HL-60 (cell line): ENCODE data around the gene LLCFC1.

ENCODE experiments used
- DNase-seq, 2 experiments: peaks; one replicate each; pipeline ENCODE4 v3.0.0-alpha.2; 2010 to 2020; ENCODE audit warnings: low read depth in 1 of 2, low spot score in 1 of 2
- H3K27ac ChIP-seq: fragments of 250-450 bp; sonication (Bioruptor Pico); replicated peaks from 2 replicates; pipeline ENCODE4 v1.5.1; 2020; ENCODE audit warnings: mild to moderate bottlenecking, moderate library complexity
- H3K27me3 ChIP-seq: fragments of 250-450 bp; sonication (Bioruptor Pico); 2 replicates; pipeline ENCODE4 v1.5.1; 2021; ENCODE audit warnings: mild to moderate bottlenecking, moderate library complexity; ENCODE audit not compliant: insufficient read depth, poor library complexity, severe bottlenecking
- H3K4me3 ChIP-seq: replicated peaks from 2 replicates; pipeline ENCODE4 v1.5.1; 2011; ENCODE audit warnings: mild to moderate bottlenecking, control low read depth, low read length; ENCODE audit not compliant: insufficient read depth
- CTCF ChIP-seq: IDR thresholded peaks from one replicate; pipeline ENCODE4 v1.5.1; 2011; ENCODE audit warnings: low read length, control low read depth, inconsistent platforms; ENCODE audit not compliant: insufficient read depth
- GABPA ChIP-seq: IDR thresholded peaks from 2 replicates; pipeline ENCODE4 v1.6.1; 2012; ENCODE audit warnings: low read depth
- POLR2AphosphoS5 ChIP-seq: IDR thresholded peaks from 2 replicates; pipeline ENCODE4 v1.6.1; 2012; ENCODE audit warnings: low read depth
- REST ChIP-seq: IDR thresholded peaks from 2 replicates; pipeline ENCODE4 v1.6.1; 2012; ENCODE audit warnings: low read depth; ENCODE audit not compliant: insufficient replicate concordance
- SPI1 ChIP-seq: IDR thresholded peaks from 2 replicates; pipeline ENCODE4 v1.6.1; 2012; ENCODE audit warnings: low read depth, mild to moderate bottlenecking, borderline replicate concordance

Gene LLCFC1

GRCh38 chr7:142905759-142906158 lies 33.5 kb upstream of the LLCFC1 start:
- TF ChIP-seq POLR2AphosphoS5 (no peak), SPI1 (no peak), REST (no peak), GABPA (no peak), CTCF (no peak)
- no peak for DNase-seq

GRCh38 chr7:142906643-142907042 lies 32.6 kb upstream of the LLCFC1 start:
- no peak overlapping the region for H3K4me3 ChIP-seq
- H3K27ac ChIP-seq = no peak overlapping the region
- no peaks in the 10 kb centered on the region for H3K27me3 ChIP-seq
- TF ChIP-seq CTCF (no peak), POLR2AphosphoS5 (no peak), GABPA (no peak), SPI1 (no peak), REST (no peak)
- DNase-seq = no peak

More at GRCh38 chr7:142905759-142906158, 33.5 kb upstream of the LLCFC1 start:
- Histone ChIP-seq H3K27ac (no peak overlapping the region), H3K4me3 (no peak overlapping the region), H3K27me3 (no peaks in the 10 kb centered on the region)

DNA sequence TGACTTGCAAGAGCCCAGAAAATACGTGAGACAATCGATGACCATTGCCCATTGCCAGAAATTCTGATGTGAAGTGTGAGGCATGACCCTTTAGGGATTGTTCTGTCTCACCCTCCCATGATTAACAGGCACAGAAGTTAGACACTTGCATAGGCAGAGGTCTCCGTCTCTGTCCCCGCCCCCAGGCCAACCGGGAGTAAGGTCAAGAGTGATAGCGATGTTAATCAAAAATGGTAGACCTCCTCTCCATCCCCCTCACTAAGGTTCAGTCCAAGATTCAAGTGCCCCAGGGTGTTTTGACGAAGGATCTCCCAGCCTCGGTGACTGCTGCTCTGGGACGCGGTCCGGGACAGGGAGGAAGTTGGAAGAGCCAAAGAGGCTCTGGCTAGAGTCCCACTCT lies 31.0 kb upstream of the LLCFC1 start:
- Histone ChIP-seq H3K4me3 (no peak overlapping the region), H3K27ac (no peak overlapping the region), H3K27me3 (no peaks in the 10 kb centered on the region)
- DNase-seq = no peak
- no peak for TF ChIP-seq POLR2AphosphoS5
- no peak for TF ChIP-seq SPI1
- no peak for TF ChIP-seq REST
- TF ChIP-seq GABPA = no peak
- TF ChIP-seq CTCF = no peak
